Endothelial cell of umbilical vein (primary cell): ENCODE results near the gene SMAD5. TPM values are rescaled to one million over a fixed set of nuclear protein-coding genes. Genes with fewer than 3 reads are reported as not detected.

ENCODE experiments used
- BruUV-seq: library from RNA; stranded (reverse); fragments of 400-500 nt; replicated peaks from 2 replicates; lab custom pipeline; 2021; lab: Mats Ljungman, UMichigan
- CTCF ChIA-PET: fragments of 300-600, 350-600 bp; sonication (Branson Sonifier 250); formaldehyde crosslinking; loops from one replicate; lab custom pipeline; 2021; ENCODE audit warnings: antibody characterized with exemption, inconsistent platforms; lab: Charles Lee
- POLR2A ChIA-PET: fragments of 300-600, 350-600 bp; sonication (Branson Sonifier 250); formaldehyde crosslinking; loops from one replicate; lab custom pipeline; 2021; ENCODE audit warnings: antibody characterized with exemption, inconsistent platforms; lab: Charles Lee
- DNase-seq: peaks from one replicate; pipeline ENCODE4 v3.0.0-alpha.2; 2011; ENCODE audit warnings: low read depth, low spot score
- FAIRE-seq: peaks from 2 replicates; lab custom pipeline; 2011; peaks lifted over from hg19 to GRCh38; lab: Jason Lieb, UNC
- H2AFZ ChIP-seq: 2 replicates; pipeline ENCODE4 v1.6.0; 2012; ENCODE audit warnings: low read depth, low read length, control low read depth, inconsistent platforms
- H3K27ac ChIP-seq: 2 replicates; pipeline ENCODE4 v1.5.1; 2011; ENCODE audit warnings: low read depth, mild to moderate bottlenecking, control low read depth, low read length, moderate library complexity; ENCODE audit not compliant: insufficient read depth
- H3K27me3 ChIP-seq, 2 experiments: 2 replicates each; pipeline versions ENCODE4 v1.6.0 to v1.6.1; 2011; ENCODE audit warnings: low read length in 2 of 2, mixed read lengths in 1 of 2; ENCODE audit not compliant: control insufficient read depth in 2 of 2, insufficient read depth in 2 of 2
- H3K36me3 ChIP-seq, 2 experiments: 2 replicates in 1 of 2; 3 replicates in 1 of 2; pipeline ENCODE4 v1.5.1; 2011; ENCODE audit warnings: low read length in 2 of 2, mild to moderate bottlenecking in 1 of 2, moderate library complexity in 1 of 2; ENCODE audit not compliant: control insufficient read depth in 2 of 2, insufficient read depth in 2 of 2; ENCODE audit errors: extremely low read depth in 1 of 2
- H3K4me1 ChIP-seq: 3 replicates; pipeline ENCODE4 v1.5.1; 2011; ENCODE audit warnings: mild to moderate bottlenecking, low read length; ENCODE audit not compliant: control insufficient read depth, insufficient read depth; ENCODE audit errors: extremely low read depth
- H3K4me2 ChIP-seq: 2 replicates; pipeline ENCODE4 v1.6.1; 2011; ENCODE audit warnings: low read length, control low read depth, mixed read lengths; ENCODE audit not compliant: insufficient read depth
- H3K4me3 ChIP-seq, 3 experiments: fragments of 200-600 bp in 1 of 3; sonication (generic), shearing (Covaris generic) in 1 of 3; replicated peaks in 1 of 3; 2 replicates each; pipeline ENCODE4 v1.5.1; 2011 to 2016; ENCODE audit warnings: control low read depth in 3 of 3, low read length in 3 of 3, mild to moderate bottlenecking in 2 of 3, inconsistent platforms in 1 of 3, low read depth in 1 of 3, moderate library complexity in 1 of 3; ENCODE audit not compliant: insufficient read depth in 1 of 3
- H3K79me2 ChIP-seq: 2 replicates; pipeline ENCODE4 v1.6.0; 2012; ENCODE audit warnings: low read length, inconsistent platforms; ENCODE audit not compliant: control insufficient read depth, insufficient read depth
- H3K9ac ChIP-seq: replicated peaks from 2 replicates; pipeline ENCODE3; 2011; ENCODE audit warnings: low read length, control low read depth; ENCODE audit not compliant: insufficient read depth; ENCODE audit errors: extremely low read depth
- H3K9me1 ChIP-seq: replicated peaks from 3 replicates; pipeline ENCODE4 v1.6.0; 2011; ENCODE audit warnings: mild to moderate bottlenecking, low read length; ENCODE audit not compliant: control insufficient read depth, insufficient read depth; ENCODE audit errors: extremely low read depth
- H3K9me3 ChIP-seq: replicated peaks from 2 replicates; pipeline ENCODE4 v1.5.1; 2012; ENCODE audit warnings: low read length, inconsistent platforms; ENCODE audit not compliant: control insufficient read depth, insufficient read depth
- H4K20me1 ChIP-seq: replicated peaks from 2 replicates; pipeline ENCODE3; 2011; ENCODE audit warnings: mild to moderate bottlenecking, low read length; ENCODE audit not compliant: control insufficient read depth, insufficient read depth; ENCODE audit errors: extremely low read depth
- EZH2 ChIP-seq: IDR thresholded peaks from 2 replicates; pipeline ENCODE4 v1.6.1; 2012; ENCODE audit warnings: borderline replicate concordance, low read depth, mild to moderate bottlenecking, moderate library complexity, low read length, inconsistent platforms; ENCODE audit not compliant: severe bottlenecking
- FOS ChIP-seq: IDR thresholded peaks from 2 replicates; pipeline ENCODE4 v1.6.1; 2011; ENCODE audit warnings: mild to moderate bottlenecking, low read length, moderate library complexity, borderline replicate concordance; ENCODE audit not compliant: insufficient read depth
- GATA2 ChIP-seq: IDR thresholded peaks from 2 replicates; pipeline ENCODE4 v1.7.0; 2011; ENCODE audit warnings: low read depth, mild to moderate bottlenecking, moderate library complexity, mixed read lengths, low read length; ENCODE audit not compliant: insufficient read length, insufficient read depth
- JUN ChIP-seq: IDR thresholded peaks from 2 replicates; pipeline ENCODE4 v1.6.1; 2011; ENCODE audit warnings: borderline replicate concordance, low read depth; ENCODE audit not compliant: insufficient read length, insufficient read depth
- MYC ChIP-seq: IDR thresholded peaks from one replicate; pipeline ENCODE4 v1.6.1; 2011; ENCODE audit warnings: mild to moderate bottlenecking, low read depth, low read length
- POLR2A ChIP-seq: IDR thresholded peaks from 2 replicates; pipeline ENCODE4 v1.6.1; 2012; ENCODE audit warnings: low read depth, mild to moderate bottlenecking, control low read depth, low read length
- POLR2AphosphoS5 ChIP-seq: IDR thresholded peaks from 2 replicates; pipeline ENCODE4 v1.6.1; 2012; ENCODE audit warnings: low read depth, mild to moderate bottlenecking, control low read depth, low read length, moderate library complexity; ENCODE audit not compliant: insufficient read depth
- dilution Hi-C: fragments of 300-500 bp; cut with MboI; formaldehyde crosslinking; loops from one replicate; pipeline ENCODE4 v1.15.0; 2019; ENCODE audit warnings: low sequenced_read_pairs; ENCODE audit not compliant: extremely low pct_ligation_motif_present
- intact Hi-C: fragments of 100-400 bp; cut with micrococcal nuclease; formaldehyde crosslinking; loops from one replicate; pipeline ENCODE4 v1.10.0; 2022
- polyA plus RNA-seq, 4 experiments: library from polyadenylated mRNA; depleted of rRNA in 3 of 4; stranded (reverse) in 3 of 4; unstranded in 1 of 4; fragments of >200 nt; gene quantifications; 2 replicates each; pipeline versions ENCODE4 v1.2.1 to v1.2.3, GENCODE V29; 2011 to 2012; ENCODE audit warnings: missing spikeins in 1 of 4
- total RNA-seq: library from RNA; stranded (reverse); gene quantifications from 2 replicates; pipeline ENCODE4 v1.2.3, GENCODE V29; 2021
- TF ChIP-seq, protein P1 (sequence below), 2 donors: IDR thresholded peaks; 1 replicate in 1 of 2; 2 replicates in 1 of 2; pipeline ENCODE4 v1.5.1; 2011; ENCODE audit warnings: low read length in 2 of 2, mild to moderate bottlenecking in 2 of 2, moderate library complexity in 2 of 2, control low read depth in 1 of 2, inconsistent platforms in 1 of 2, low read depth in 1 of 2; ENCODE audit not compliant: insufficient read depth in 1 of 2; ENCODE audit errors: extremely low read depth in 1 of 2
- TF ChIP-seq, protein P2 (sequence below): IDR thresholded peaks from 2 replicates; pipeline ENCODE4 v1.6.1; 2011; ENCODE audit not compliant: insufficient read depth, insufficient read length

SMAD5 gene
- total and polyA plus RNA-seq, 2 donors (not counting 3 experiments of a cell fraction or from before 2014, with no cell fraction given): 26.0 to 66.0 TPM

DNA sequence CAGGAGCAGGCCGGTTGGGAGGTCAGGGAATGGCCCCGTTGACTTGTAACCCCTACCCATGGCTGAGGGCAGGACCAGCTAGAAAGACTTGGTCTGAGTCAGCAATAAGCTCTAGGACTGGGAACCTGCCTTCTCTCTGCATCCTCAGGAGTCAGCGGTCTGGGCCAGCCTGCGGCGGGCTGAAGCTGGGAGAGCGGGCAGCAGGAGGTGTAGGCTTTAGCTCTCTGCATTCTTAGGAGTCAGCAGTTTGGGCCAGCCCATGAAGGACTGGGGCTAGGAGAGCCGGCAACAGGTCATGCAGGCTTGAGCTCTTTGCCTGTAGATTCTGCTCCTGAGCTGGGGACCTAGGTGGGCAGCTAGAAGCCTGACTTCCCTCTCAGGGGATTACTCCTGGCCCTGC lies 66.8 kb downstream of the SMAD5 start:
- Histone ChIP-seq H4K20me1 (no peaks in the 10 kb centered on the region), H3K27me3 (peaks cover 23 to 31% of the 10 kb centered on the region in 2 experiments), H3K27ac (no peak overlapping the region), H3K4me3 (no peak overlapping the region), H3K79me2 (no peaks in the 10 kb centered on the region), H3K4me2 (no peak overlapping the region), H3K9ac (no peak overlapping the region), H3K36me3 (no peaks in the 10 kb centered on the region), H2AFZ (no peak overlapping the region), H3K4me1 (no peaks in the 10 kb centered on the region), H3K9me1 (no peaks in the 10 kb centered on the region), H3K9me3 (no peaks in the 10 kb centered on the region)
- dilution Hi-C loops: no loop called here
- ChIA-PET POLR2A (no interaction called here), CTCF (interaction anchor here (1.8 kb wide), 1 partner anchor 13 kb away, joined by 9 read pairs; no protein-coding TSS in a partner anchor)
- intact Hi-C loops: no loop called here
- FAIRE-seq: no peak
- BruUV-seq: no TSS peak
- TF ChIP-seq MYC: no peak
- TF ChIP-seq POLR2A: no peak
- TF ChIP-seq EZH2: no peak
- TF ChIP-seq, protein P1, sequence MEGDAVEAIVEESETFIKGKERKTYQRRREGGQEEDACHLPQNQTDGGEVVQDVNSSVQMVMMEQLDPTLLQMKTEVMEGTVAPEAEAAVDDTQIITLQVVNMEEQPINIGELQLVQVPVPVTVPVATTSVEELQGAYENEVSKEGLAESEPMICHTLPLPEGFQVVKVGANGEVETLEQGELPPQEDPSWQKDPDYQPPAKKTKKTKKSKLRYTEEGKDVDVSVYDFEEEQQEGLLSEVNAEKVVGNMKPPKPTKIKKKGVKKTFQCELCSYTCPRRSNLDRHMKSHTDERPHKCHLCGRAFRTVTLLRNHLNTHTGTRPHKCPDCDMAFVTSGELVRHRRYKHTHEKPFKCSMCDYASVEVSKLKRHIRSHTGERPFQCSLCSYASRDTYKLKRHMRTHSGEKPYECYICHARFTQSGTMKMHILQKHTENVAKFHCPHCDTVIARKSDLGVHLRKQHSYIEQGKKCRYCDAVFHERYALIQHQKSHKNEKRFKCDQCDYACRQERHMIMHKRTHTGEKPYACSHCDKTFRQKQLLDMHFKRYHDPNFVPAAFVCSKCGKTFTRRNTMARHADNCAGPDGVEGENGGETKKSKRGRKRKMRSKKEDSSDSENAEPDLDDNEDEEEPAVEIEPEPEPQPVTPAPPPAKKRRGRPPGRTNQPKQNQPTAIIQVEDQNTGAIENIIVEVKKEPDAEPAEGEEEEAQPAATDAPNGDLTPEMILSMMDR (IDR thresholded peaks at IDR 0.05; ENCODE audit: extremely low read depth in 1 of 2, insufficient read depth in 1 of 2, low read depth in 1 of 2, low read length in 2 of 2): no peak
- TF ChIP-seq GATA2: no peak
- no peak for TF ChIP-seq POLR2AphosphoS5
- TF ChIP-seq, protein P2, sequence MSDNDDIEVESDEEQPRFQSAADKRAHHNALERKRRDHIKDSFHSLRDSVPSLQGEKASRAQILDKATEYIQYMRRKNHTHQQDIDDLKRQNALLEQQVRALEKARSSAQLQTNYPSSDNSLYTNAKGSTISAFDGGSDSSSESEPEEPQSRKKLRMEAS: no peak
- TF ChIP-seq JUN: no peak
- no peak for TF ChIP-seq FOS
- DNase-seq: no peak
